ENCODE results near the gene TMED1. TPM values are rescaled to one million over a fixed set of nuclear protein-coding genes. Genes with fewer than 3 reads are reported as not detected.

Gene TMED1
- total and polyA plus RNA-seq, 9 of the 15 experiments (the other 6 are each of a cell fraction or from before 2014, with no cell fraction given): 0.86 to 30.2 (median 23.5) TPM

DNA sequence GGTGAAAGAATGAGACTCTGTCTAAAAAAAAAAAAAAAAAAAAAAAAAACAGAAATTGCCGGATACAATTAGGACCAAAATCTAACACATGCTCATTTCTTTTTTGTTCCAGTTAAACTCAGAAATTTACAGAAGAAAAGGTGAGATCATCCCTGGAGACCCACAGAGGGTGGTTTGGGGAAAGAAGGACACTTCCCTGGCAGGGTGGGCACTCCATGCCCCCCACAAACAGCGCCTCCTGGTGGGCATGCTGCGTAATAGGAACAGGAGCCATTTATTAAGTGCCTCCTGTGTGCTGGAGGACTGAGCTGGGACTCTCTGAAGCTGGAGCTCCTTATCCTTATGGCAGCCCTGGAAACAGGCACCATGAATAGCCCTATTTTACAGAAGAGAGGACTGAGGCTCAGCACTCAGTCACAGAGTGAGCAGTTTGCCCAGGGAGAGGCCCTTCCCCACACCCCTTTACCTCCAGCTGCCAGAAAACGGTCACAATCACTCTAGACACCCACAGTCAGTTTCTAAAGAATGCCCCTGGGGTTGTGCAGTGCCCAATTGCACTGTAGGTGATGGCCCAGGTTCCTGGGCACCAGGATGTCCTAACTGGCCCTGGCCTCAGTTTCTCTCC is 22.3 kb upstream of the TMED1 start (continued):
- TF ChIP-seq, protein P1, sequence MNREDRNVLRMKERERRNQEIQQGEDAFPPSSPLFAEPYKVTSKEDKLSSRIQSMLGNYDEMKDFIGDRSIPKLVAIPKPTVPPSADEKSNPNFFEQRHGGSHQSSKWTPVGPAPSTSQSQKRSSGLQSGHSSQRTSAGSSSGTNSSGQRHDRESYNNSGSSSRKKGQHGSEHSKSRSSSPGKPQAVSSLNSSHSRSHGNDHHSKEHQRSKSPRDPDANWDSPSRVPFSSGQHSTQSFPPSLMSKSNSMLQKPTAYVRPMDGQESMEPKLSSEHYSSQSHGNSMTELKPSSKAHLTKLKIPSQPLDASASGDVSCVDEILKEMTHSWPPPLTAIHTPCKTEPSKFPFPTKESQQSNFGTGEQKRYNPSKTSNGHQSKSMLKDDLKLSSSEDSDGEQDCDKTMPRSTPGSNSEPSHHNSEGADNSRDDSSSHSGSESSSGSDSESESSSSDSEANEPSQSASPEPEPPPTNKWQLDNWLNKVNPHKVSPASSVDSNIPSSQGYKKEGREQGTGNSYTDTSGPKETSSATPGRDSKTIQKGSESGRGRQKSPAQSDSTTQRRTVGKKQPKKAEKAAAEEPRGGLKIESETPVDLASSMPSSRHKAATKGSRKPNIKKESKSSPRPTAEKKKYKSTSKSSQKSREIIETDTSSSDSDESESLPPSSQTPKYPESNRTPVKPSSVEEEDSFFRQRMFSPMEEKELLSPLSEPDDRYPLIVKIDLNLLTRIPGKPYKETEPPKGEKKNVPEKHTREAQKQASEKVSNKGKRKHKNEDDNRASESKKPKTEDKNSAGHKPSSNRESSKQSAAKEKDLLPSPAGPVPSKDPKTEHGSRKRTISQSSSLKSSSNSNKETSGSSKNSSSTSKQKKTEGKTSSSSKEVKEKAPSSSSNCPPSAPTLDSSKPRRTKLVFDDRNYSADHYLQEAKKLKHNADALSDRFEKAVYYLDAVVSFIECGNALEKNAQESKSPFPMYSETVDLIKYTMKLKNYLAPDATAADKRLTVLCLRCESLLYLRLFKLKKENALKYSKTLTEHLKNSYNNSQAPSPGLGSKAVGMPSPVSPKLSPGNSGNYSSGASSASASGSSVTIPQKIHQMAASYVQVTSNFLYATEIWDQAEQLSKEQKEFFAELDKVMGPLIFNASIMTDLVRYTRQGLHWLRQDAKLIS (CRISPR knock-in tag; IDR thresholded peaks at IDR 0.05): no peak
- no peak for TF ChIP-seq ZNF830 (CRISPR knock-in tag; IDR thresholded peaks at IDR 0.05)
- TF ChIP-seq, protein P2, sequence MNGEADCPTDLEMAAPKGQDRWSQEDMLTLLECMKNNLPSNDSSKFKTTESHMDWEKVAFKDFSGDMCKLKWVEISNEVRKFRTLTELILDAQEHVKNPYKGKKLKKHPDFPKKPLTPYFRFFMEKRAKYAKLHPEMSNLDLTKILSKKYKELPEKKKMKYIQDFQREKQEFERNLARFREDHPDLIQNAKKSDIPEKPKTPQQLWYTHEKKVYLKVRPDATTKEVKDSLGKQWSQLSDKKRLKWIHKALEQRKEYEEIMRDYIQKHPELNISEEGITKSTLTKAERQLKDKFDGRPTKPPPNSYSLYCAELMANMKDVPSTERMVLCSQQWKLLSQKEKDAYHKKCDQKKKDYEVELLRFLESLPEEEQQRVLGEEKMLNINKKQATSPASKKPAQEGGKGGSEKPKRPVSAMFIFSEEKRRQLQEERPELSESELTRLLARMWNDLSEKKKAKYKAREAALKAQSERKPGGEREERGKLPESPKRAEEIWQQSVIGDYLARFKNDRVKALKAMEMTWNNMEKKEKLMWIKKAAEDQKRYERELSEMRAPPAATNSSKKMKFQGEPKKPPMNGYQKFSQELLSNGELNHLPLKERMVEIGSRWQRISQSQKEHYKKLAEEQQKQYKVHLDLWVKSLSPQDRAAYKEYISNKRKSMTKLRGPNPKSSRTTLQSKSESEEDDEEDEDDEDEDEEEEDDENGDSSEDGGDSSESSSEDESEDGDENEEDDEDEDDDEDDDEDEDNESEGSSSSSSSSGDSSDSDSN (IDR thresholded peaks at IDR 0.05; ENCODE audit: borderline replicate concordance in 1 of 2, low read depth in 2 of 2, low read length in 2 of 2): no peak
- no peak for TF ChIP-seq MED1 (CRISPR knock-in tag; IDR thresholded peaks at IDR 0.05; ENCODE audit: borderline replicate concordance)
- TF ChIP-seq, protein P3, sequence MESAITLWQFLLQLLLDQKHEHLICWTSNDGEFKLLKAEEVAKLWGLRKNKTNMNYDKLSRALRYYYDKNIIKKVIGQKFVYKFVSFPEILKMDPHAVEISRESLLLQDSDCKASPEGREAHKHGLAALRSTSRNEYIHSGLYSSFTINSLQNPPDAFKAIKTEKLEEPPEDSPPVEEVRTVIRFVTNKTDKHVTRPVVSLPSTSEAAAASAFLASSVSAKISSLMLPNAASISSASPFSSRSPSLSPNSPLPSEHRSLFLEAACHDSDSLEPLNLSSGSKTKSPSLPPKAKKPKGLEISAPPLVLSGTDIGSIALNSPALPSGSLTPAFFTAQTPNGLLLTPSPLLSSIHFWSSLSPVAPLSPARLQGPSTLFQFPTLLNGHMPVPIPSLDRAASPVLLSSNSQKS (CRISPR knock-in tag; IDR thresholded peaks at IDR 0.05): no peak
- no peak for TF ChIP-seq ZNF174 (CRISPR knock-in tag; IDR thresholded peaks at IDR 0.05)
- TF ChIP-seq, protein P4, sequence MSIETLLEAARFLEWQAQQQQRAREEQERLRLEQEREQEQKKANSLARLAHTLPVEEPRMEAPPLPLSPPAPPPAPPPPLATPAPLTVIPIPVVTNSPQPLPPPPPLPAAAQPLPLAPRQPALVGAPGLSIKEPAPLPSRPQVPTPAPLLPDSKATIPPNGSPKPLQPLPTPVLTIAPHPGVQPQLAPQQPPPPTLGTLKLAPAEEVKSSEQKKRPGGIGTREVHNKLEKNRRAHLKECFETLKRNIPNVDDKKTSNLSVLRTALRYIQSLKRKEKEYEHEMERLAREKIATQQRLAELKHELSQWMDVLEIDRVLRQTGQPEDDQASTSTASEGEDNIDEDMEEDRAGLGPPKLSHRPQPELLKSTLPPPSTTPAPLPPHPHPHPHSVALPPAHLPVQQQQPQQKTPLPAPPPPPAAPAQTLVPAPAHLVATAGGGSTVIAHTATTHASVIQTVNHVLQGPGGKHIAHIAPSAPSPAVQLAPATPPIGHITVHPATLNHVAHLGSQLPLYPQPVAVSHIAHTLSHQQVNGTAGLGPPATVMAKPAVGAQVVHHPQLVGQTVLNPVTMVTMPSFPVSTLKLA (conservative IDR thresholded peaks at IDR 0.05): no peak
- peak; percentile 23 for TF ChIP-seq RBM25 (IDR thresholded peaks at IDR 0.05; ENCODE audit: low read depth, low read length, severe bottlenecking)
- peak; percentile 71 for TF ChIP-seq SMARCA5 (IDR thresholded peaks at IDR 0.05)
- no peak for TF ChIP-seq SAP30 (IDR thresholded peaks at IDR 0.05; ENCODE audit: borderline replicate concordance, insufficient read depth, low read depth, low read length, poor library complexity, severe bottlenecking)
- no peak for TF ChIP-seq GTF2A2 (tag; IDR thresholded peaks at IDR 0.05)
- TF ChIP-seq SRSF9 (IDR thresholded peaks at IDR 0.05; ENCODE audit: borderline replicate concordance, low read depth, low read length): no peak
- no peak for TF ChIP-seq STAT5B (CRISPR knock-in tag; IDR thresholded peaks at IDR 0.05)
- TF ChIP-seq PRMT5 (CRISPR knock-in tag; IDR thresholded peaks at IDR 0.05): no peak
- TF ChIP-seq, protein P5, sequence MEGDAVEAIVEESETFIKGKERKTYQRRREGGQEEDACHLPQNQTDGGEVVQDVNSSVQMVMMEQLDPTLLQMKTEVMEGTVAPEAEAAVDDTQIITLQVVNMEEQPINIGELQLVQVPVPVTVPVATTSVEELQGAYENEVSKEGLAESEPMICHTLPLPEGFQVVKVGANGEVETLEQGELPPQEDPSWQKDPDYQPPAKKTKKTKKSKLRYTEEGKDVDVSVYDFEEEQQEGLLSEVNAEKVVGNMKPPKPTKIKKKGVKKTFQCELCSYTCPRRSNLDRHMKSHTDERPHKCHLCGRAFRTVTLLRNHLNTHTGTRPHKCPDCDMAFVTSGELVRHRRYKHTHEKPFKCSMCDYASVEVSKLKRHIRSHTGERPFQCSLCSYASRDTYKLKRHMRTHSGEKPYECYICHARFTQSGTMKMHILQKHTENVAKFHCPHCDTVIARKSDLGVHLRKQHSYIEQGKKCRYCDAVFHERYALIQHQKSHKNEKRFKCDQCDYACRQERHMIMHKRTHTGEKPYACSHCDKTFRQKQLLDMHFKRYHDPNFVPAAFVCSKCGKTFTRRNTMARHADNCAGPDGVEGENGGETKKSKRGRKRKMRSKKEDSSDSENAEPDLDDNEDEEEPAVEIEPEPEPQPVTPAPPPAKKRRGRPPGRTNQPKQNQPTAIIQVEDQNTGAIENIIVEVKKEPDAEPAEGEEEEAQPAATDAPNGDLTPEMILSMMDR (IDR thresholded peaks at IDR 0.05 in 2 of 3, conservative IDR thresholded peaks at IDR 0.05 in 1 of 3; ENCODE audit: insufficient read depth in 2 of 3, low read depth in 1 of 3, low read length in 3 of 3): peak; percentile 87 to 99 (median 89)
- TF ChIP-seq RBM17 (IDR thresholded peaks at IDR 0.05; ENCODE audit: borderline replicate concordance, low read depth, low read length): no peak

Measured in K562 (cell line).